Tongue (tissue), 2 donors: ENCODE results near the gene SMAD1. TPM values are rescaled to one million over a fixed set of nuclear protein-coding genes. Genes with fewer than 3 reads are reported as not detected.

Source experiments
- DNase-seq: peaks from one replicate; pipeline ENCODE4 v3.0.0-alpha.2; 2015
- total RNA-seq: library from RNA; depleted of rRNA; stranded (reverse); fragments of >200 nt; gene quantifications from one replicate; pipeline ENCODE4 v1.2.3, GENCODE V29; 2014

The SMAD1 gene
- total RNA-seq, 1 donor from 2014 or later: 80.7 TPM

GRCh38 chr4:145489556-145489955 is 7.9 kb downstream of the SMAD1 start:
- DNase-seq: no peak

GRCh38 chr4:145490361-145490760 is 8.7 kb downstream of the SMAD1 start:
- DNase-seq: no peak

DNA sequence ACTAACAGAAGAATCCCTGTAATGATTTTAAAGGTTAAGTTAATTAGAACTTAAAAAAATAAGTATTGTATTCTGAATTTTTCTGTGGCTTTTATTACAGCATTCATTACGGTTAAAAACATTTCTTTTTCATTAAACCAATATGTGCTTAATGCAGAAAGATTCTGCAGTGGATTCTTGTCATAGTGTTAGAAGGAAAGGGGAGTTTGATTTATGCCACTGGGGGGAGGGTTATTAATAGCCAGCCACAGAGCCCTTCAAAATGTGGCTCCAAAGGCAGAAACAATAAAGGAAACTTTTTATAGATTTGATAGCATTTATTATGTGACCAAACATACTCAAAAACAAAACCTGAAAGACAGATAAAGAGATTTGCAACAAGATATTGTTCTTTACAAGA is 9.1 kb downstream of the SMAD1 start:
- DNase-seq: no peak

DNA sequence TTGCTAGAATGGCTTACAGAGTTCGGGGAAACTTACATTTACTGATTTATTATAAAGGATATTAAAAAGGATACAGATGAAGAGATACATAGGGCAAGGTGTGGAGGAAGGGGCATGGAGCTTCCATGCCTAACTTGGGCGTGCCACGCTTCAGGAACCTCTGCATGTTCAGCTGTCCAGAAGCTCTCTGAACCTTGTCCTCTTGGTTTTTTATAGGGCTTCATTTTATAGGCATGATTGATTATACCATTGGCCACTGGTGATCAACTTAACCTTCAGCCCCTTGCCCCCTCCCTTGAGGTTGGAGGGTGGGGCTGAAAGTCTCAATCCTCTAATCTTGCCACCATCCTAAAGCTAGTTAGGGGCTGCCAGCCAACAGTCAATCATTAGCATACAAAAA is 10.7 kb downstream of the SMAD1 start:
- no peak for DNase-seq

- no peak for DNase-seq
These were observed 11.5 kb downstream of the SMAD1 start for GRCh38 chr4:145493166-145493565.

DNA sequence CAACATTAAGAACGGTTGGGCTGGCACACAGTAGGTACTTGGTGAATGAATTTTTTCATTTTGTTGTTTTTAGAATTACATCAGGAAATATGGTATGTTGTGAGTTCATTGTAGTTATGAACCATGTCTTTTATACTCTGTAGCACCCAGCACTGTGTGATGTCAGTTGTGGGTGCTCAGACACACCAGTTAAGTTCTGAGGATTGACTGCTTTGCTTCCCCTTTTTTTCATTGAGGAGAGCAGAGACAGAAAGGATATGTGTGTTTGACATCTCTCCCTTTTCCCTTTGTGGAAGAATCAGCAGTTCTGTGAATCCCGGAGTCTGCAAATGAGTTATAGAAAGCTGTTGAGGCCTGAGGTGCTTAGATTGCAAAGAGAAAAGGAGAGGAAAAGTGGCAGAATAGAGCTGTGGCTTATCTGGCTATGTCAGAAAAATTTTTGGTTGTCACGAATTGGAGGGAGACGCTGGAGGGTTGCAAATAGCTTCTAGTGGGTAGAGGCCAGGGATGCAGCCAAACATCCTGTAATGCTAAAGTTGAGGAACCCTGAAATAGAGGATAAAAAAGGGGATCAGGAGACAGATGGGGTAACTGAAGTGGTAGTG is 13.1 kb downstream of the SMAD1 start:
- DNase-seq: no peak

- no peak for DNase-seq
These were observed 14.6 kb downstream of the SMAD1 start for GRCh38 chr4:145496292-145496691.

GRCh38 chr4:145497199-145498149 is 15.8 kb downstream of the SMAD1 start:
- DNase-seq: no peak

- no peak for DNase-seq
These were observed 16.8 kb downstream of the SMAD1 start for GRCh38 chr4:145498430-145498829.

DNA sequence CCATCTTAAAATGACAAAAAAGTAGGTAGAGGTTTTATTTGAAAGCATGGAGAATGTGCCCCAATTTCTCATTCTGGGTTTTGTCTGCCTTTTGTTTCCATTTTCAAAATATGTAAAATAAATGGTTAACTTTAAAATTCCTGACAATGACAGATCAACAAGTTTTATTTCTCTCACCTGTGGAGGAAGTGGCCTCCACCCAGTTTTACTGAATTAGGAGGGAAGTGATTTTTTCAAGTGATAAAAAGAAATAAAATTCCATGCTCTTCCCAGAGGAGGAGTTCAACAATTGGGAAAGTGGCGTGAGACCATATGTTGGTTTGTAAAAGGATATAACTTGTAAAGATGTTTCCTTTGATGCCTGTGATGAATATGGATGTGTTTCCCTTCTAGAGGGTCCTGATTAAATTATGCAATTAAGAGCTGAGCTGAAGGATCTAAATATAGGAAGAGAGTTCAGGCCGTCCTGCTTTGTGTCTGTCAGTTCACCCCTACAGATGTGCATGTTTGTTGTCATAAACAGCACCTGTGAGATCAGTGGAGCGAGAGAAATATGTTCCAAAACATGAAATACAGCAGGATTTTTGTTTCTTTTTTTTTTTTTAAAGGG is 19.5 kb downstream of the SMAD1 start:
- peak; percentile 81 for DNase-seq

DNA sequence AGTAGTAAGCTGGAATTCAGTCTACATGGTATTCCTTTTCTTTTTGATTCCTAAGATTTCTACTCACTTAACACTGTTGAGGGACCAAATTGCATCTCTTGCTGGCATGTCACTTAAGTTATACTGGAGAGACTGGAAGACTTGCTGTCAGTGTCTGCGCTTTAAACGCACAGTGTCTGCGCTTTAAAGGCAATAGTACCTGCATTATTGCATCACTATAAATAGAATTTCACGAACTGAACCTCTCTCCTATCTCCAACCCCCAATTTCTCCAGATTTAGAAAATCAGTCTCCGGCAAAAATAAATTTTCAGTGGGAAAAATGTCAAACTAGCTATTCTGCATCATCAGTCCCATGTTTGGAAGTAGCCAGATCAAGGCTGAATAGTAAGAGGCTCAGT is 21.2 kb downstream of the SMAD1 start:
- DNase-seq: no peak

- DNase-seq: no peak
These were observed 21.9 kb downstream of the SMAD1 start for GRCh38 chr4:145503486-145504072.

DNA sequence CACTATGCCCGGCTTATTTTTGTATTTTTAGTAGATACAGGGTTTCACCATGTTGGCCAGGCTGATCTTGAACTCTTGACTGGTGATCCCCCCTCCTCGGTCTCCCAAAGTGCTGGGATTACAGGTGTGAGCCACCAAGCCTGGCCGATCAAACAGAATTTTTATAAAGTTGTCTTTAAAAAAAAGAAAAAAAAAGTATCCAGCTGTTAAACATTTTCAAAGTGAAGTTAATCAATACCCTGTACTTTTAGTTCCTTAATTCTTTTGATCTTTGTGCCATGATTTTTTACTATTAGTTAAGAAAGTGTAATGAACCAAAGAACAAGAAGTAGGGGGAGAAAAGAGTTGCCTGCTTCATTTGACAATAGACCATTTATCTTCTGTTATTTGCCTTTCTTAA is 24.3 kb downstream of the SMAD1 start:
- no peak for DNase-seq

DNA sequence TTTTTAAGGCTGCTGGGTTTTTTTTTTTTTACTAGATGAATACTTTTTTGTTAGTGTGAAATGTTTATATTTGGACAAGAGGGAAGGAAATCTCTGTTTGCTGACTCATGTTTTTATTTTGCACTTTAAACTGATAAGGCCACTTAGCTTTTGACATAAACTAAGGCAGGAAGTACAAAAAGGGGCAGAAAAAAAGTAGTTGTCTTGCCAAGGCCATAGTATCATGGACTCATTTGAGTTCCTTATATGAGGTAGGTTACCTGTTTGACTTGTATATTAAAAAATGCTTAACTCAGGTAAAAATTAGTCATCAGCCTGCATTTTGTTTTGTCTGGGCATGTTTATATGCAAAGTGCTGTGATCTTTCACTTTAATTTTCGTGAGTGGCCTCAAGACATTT is 26.0 kb downstream of the SMAD1 start:
- no peak for DNase-seq

DNA sequence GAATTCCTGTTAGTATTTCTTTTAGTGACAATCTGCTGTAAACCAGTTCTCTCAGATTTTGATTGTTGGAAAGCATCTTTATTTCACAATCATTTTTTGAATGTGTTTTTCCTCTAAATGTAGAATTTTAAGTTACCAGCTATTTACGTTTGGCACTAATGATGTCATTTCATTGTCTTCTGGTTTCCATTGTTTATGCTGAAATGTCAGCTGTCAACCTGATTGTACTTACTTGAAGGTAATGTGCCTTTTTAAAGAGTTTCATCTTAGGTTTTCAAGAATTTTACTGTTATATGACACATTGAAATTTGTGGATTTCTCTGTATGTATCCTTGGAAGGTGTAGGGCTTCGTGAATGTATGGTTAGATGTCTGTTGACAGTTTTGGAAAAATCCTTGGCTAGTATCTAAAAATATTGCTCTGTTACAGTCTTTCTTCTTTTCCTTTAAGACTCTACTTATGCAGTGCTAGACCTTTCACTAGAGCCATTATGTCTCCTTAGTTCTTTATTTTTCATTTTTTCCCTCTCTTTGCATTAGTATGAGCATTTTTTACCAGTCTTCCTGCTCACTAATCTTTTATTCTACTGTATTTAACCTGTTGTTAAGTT is 30.4 kb downstream of the SMAD1 start:
- peak; percentile 39 for DNase-seq

GRCh38 chr4:145513020-145513621 is 31.5 kb downstream of the SMAD1 start:
- no peak for DNase-seq

- DNase-seq: no peak
These were observed 38.5 kb downstream of the SMAD1 start for GRCh38 chr4:145520172-145520571.

DNA sequence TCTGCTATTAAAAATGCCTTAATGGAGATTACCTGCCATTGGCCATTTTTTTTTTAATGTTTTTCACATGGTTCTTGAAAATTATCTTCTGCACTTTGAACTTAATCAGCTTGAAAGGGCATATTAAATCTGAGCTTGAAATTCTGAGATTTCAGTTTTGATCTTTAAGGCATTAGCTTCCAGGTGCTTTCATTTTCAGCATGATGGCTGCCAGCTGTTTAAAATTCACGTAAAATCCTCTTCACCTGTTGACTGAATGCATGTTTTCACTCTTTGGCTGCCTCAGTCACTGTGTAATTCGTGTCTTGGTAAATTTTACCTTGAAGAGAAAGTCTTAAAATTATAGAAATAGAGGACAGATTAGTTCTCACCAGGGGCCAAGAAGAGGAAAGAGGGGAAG is 39.6 kb downstream of the SMAD1 start:
- no peak for DNase-seq

DNA sequence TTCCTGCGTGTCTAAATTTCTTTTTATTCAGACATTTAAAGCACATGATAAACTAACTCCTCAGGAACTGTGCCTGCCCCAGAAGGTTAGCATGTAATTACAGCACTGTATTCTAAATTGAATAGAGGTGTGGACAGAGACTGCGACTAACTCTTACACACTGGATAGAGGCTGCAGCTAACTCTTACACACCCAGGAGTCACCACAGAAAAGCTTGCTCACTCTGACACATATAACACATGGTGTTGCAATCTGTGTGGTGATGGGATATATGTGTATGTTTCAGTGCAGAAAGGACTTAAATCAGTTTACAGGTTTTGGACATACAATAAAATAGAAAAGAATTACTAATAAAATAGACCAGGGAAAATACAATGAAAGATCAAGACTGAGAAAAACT is 41.5 kb downstream of the SMAD1 start:
- DNase-seq: no peak

GRCh38 chr4:145524552-145524951 is 42.9 kb downstream of the SMAD1 start:
- DNase-seq: peak; percentile 85

DNA sequence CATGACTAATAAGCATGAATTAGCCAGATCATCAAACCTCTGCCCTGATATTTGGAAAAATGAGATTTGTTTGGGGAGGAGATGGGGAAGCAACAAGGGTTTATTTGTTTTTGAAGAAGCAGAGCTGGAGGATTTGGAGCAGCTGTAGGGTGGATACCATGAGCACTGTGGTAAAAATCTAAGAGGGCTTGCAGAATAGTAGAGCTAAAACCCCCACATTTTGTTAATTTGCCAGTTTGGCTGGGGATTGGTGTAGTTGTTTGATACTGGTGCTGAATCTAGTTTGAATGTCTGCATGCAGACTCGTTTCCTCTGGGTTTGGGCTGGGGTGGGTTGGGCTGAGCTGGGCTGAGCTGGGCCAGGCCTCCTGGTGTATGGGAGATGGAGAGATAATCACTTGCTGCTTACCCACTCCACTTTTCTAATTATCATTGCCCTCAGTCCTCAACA is 43.7 kb downstream of the SMAD1 start:
- peak; percentile 90 for DNase-seq

- no peak for DNase-seq
These were observed 46.1 kb downstream of the SMAD1 start for GRCh38 chr4:145527773-145528172.
